Measurements from ENCODE around the gene TMEM132D. TPM values are rescaled to one million over a fixed set of nuclear protein-coding genes. Genes with fewer than 3 reads are reported as not detected.

TMEM132D gene
- total RNA-seq, 1 experiment from 2014 or later = not detected

DNA sequence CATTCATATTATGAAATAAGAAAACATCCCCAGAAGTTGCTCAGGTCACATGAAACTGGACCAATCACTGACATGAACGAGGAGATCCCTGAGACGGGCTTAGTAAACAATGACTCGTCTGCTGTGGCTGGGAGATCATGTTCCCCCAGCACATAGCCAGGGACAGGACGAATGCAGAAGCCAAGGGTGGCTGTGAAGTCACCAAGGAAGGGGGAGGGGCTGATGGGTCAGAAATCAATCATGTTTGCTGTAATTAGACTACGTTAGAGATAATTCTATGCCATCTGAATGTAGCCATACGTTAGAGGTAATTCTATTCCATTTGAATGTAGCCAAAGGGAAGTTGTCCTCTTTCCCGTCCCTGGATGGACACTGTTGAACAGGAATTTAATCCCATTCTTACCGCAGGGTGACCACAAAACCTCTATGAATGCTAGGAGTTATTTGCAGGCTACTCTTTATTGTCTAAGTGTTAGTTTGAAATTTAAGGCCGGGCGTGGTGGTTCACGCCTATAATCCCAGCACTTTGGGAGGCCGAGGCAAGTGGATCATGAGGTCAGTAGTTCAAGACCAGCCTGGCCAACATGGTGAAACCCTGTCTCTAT lies 332.9 kb downstream of the TMEM132D start:
- Histone ChIP-seq H3K4me1 (ENCODE audit: control insufficient read depth, insufficient read depth, low read length) (no peaks in the 10 kb centered on the region), H3K9me3 (ENCODE audit: control insufficient read depth, insufficient read depth, low read depth, low read length) (no peaks in the 10 kb centered on the region), H3K27ac (ENCODE audit: low read length) (no peak overlapping the region), H3K27me3 (ENCODE audit: control insufficient read depth, insufficient read depth, low read length) (no peaks in the 10 kb centered on the region; the same call in 1 of the 2 replicates), H3K4me3 (ENCODE audit: low read depth in 2 of 2, low read length in 2 of 2) (no peak overlapping the region), H3K36me3 (ENCODE audit: control insufficient read depth, insufficient read depth, low read length) (no peaks in the 10 kb centered on the region)
- CTCF ChIA-PET = no interaction called here
- TF ChIP-seq POLR2AphosphoS5 (IDR thresholded peaks at IDR 0.05; ENCODE audit: low read depth, low read length) (no peak), SIN3A (IDR thresholded peaks at IDR 0.05; ENCODE audit: borderline replicate concordance, insufficient read depth, low read depth, low read length) (no peak), TCF7L2 (IDR thresholded peaks at IDR 0.05; ENCODE audit: low read depth, low read length) (no peak)
- TF ChIP-seq, protein P1, sequence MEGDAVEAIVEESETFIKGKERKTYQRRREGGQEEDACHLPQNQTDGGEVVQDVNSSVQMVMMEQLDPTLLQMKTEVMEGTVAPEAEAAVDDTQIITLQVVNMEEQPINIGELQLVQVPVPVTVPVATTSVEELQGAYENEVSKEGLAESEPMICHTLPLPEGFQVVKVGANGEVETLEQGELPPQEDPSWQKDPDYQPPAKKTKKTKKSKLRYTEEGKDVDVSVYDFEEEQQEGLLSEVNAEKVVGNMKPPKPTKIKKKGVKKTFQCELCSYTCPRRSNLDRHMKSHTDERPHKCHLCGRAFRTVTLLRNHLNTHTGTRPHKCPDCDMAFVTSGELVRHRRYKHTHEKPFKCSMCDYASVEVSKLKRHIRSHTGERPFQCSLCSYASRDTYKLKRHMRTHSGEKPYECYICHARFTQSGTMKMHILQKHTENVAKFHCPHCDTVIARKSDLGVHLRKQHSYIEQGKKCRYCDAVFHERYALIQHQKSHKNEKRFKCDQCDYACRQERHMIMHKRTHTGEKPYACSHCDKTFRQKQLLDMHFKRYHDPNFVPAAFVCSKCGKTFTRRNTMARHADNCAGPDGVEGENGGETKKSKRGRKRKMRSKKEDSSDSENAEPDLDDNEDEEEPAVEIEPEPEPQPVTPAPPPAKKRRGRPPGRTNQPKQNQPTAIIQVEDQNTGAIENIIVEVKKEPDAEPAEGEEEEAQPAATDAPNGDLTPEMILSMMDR (IDR thresholded peaks at IDR 0.05) = no peak
- TF ChIP-seq, protein P2, sequence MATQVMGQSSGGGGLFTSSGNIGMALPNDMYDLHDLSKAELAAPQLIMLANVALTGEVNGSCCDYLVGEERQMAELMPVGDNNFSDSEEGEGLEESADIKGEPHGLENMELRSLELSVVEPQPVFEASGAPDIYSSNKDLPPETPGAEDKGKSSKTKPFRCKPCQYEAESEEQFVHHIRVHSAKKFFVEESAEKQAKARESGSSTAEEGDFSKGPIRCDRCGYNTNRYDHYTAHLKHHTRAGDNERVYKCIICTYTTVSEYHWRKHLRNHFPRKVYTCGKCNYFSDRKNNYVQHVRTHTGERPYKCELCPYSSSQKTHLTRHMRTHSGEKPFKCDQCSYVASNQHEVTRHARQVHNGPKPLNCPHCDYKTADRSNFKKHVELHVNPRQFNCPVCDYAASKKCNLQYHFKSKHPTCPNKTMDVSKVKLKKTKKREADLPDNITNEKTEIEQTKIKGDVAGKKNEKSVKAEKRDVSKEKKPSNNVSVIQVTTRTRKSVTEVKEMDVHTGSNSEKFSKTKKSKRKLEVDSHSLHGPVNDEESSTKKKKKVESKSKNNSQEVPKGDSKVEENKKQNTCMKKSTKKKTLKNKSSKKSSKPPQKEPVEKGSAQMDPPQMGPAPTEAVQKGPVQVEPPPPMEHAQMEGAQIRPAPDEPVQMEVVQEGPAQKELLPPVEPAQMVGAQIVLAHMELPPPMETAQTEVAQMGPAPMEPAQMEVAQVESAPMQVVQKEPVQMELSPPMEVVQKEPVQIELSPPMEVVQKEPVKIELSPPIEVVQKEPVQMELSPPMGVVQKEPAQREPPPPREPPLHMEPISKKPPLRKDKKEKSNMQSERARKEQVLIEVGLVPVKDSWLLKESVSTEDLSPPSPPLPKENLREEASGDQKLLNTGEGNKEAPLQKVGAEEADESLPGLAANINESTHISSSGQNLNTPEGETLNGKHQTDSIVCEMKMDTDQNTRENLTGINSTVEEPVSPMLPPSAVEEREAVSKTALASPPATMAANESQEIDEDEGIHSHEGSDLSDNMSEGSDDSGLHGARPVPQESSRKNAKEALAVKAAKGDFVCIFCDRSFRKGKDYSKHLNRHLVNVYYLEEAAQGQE (IDR thresholded peaks at IDR 0.05; ENCODE audit: insufficient read depth in 1 of 2, low read depth in 2 of 2, low read length in 1 of 2) = no peak
- intact Hi-C loops (cut with micrococcal nuclease; ENCODE audit: unreplicated experiment) = no loop called here
- in situ Hi-C loops (cut with HindIII; ENCODE audit: low pct_unique_long_range_greater_than_20kb, low sequenced_read_pairs) = no loop called here
- no peak for DNase-seq (ENCODE audit: low read depth, low spot score)
- no peak for ATAC-seq
- BruUV-seq (replicated peaks) = no TSS peak
- POLR2A ChIA-PET = no interaction called here

DNA sequence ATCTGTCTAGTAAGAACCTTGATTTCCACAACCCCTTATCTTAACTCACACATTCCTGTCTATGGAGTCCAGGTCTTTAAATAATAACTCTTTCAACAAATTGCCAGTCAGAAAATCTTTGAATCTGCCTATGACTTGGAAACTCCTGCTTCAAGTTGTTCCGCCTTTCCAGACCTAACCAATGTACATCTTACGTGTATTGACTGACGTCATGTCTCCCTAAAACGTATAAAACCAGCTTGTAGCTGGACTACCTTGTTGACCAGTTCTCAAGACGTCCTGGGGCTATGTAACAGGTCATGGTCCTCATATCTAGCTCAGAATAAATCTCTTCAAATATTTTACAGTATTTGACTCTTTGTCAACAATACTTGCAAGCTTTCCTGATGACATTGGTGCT lies 337.0 kb downstream of the TMEM132D start:
- in situ Hi-C loops (cut with HindIII; ENCODE audit: low pct_unique_long_range_greater_than_20kb, low sequenced_read_pairs) (no loop called here), intact Hi-C loops (cut with micrococcal nuclease; ENCODE audit: unreplicated experiment) (no loop called here)
- no peaks in the 10 kb centered on the region for H3K9me3 ChIP-seq (ENCODE audit: control insufficient read depth, insufficient read depth, low read depth, low read length)
- no peak for TF ChIP-seq POLR2AphosphoS5 (IDR thresholded peaks at IDR 0.05; ENCODE audit: low read depth, low read length)
- TF ChIP-seq, protein P2 (IDR thresholded peaks at IDR 0.05; ENCODE audit: insufficient read depth in 1 of 2, low read depth in 2 of 2, low read length in 1 of 2) = no peak
- TF ChIP-seq, protein P1 (IDR thresholded peaks at IDR 0.05) = no peak
- no peak for TF ChIP-seq SIN3A (IDR thresholded peaks at IDR 0.05; ENCODE audit: borderline replicate concordance, insufficient read depth, low read depth, low read length)
- no peak for TF ChIP-seq TCF7L2 (IDR thresholded peaks at IDR 0.05; ENCODE audit: low read depth, low read length)
- no peaks in the 10 kb centered on the region for H3K4me1 ChIP-seq (ENCODE audit: control insufficient read depth, insufficient read depth, low read length)
- no TSS peak for BruUV-seq (replicated peaks)
- ChIA-PET CTCF (no interaction called here), POLR2A (no interaction called here)
- DNase-seq (ENCODE audit: low read depth, low spot score) (no peak), ATAC-seq (no peak)
- H3K4me3 ChIP-seq (ENCODE audit: low read depth in 2 of 2, low read length in 2 of 2) = no peak overlapping the region
- H3K36me3 ChIP-seq (ENCODE audit: control insufficient read depth, insufficient read depth, low read length) = no peaks in the 10 kb centered on the region
- H3K27ac ChIP-seq (ENCODE audit: low read length) = no peak overlapping the region
- H3K27me3 ChIP-seq (ENCODE audit: control insufficient read depth, insufficient read depth, low read length) = no peaks in the 10 kb centered on the region
